Endothelial cell of umbilical vein (primary cell): ENCODE results near the gene ASTN1.

ENCODE experiments used
- POLR2A ChIP-seq: IDR thresholded peaks from 2 replicates; pipeline ENCODE4 v1.6.1; 2012; ENCODE audit warnings: low read depth, mild to moderate bottlenecking, control low read depth, low read length
- TF ChIP-seq, protein P1 (sequence below), 2 donors: IDR thresholded peaks; 1 replicate in 1 of 2; 2 replicates in 1 of 2; pipeline ENCODE4 v1.5.1; 2011; ENCODE audit warnings: low read length in 2 of 2, mild to moderate bottlenecking in 2 of 2, moderate library complexity in 2 of 2, control low read depth in 1 of 2, inconsistent platforms in 1 of 2, low read depth in 1 of 2; ENCODE audit not compliant: insufficient read depth in 1 of 2; ENCODE audit errors: extremely low read depth in 1 of 2

- TF ChIP-seq POLR2A: no peak
- TF ChIP-seq, protein P1, sequence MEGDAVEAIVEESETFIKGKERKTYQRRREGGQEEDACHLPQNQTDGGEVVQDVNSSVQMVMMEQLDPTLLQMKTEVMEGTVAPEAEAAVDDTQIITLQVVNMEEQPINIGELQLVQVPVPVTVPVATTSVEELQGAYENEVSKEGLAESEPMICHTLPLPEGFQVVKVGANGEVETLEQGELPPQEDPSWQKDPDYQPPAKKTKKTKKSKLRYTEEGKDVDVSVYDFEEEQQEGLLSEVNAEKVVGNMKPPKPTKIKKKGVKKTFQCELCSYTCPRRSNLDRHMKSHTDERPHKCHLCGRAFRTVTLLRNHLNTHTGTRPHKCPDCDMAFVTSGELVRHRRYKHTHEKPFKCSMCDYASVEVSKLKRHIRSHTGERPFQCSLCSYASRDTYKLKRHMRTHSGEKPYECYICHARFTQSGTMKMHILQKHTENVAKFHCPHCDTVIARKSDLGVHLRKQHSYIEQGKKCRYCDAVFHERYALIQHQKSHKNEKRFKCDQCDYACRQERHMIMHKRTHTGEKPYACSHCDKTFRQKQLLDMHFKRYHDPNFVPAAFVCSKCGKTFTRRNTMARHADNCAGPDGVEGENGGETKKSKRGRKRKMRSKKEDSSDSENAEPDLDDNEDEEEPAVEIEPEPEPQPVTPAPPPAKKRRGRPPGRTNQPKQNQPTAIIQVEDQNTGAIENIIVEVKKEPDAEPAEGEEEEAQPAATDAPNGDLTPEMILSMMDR (IDR thresholded peaks at IDR 0.05; ENCODE audit: extremely low read depth in 1 of 2, insufficient read depth in 1 of 2, low read depth in 1 of 2, low read length in 2 of 2): no peak
Observed at GRCh38 chr1:176989754-176990153, 174.8 kb downstream of the ASTN1 start.
